Peyer's patch (tissue), 4 donors: Measurements from ENCODE around the gene EPS8L3.

Experiments
- CTCF ChIP-seq, 6 experiments: fragments of 450-650 bp in 4 of 6; fragments of 200-600 bp in 2 of 6; sonication (generic) in 1 of 6; IDR thresholded peaks; one replicate each; pipeline ENCODE4 v1.5.1; 2017 to 2019; ENCODE audit warnings: antibody characterized with exemption in 6 of 6, mild to moderate bottlenecking in 3 of 6, moderate library complexity in 1 of 6
- POLR2A ChIP-seq, 2 donors: fragments of 450-650 bp; IDR thresholded peaks; one replicate each; pipeline ENCODE4 v1.5.1; 2017; ENCODE audit warnings: antibody characterized with exemption in 2 of 2, mild to moderate bottlenecking in 2 of 2, moderate library complexity in 2 of 2

- TF ChIP-seq CTCF (IDR thresholded peaks at IDR 0.05) (no peak), POLR2A (IDR thresholded peaks at IDR 0.05) (no peak)
Measured at GRCh38 chr1:109712321-109712864, 51.3 kb downstream of the EPS8L3 start.
